IMR-90 (cell line): Measurements from ENCODE around the gene CALML4. TPM values are rescaled to one million over a fixed set of nuclear protein-coding genes. Genes with fewer than 3 reads are reported as not detected.
"Not testable (repeated sequence)": the region's sequence is repeated elsewhere in the genome, so short reads cannot be mapped to it uniquely, and the experiment has no call there.

Source experiments
- ATAC-seq: fragments of 200-7000 bp; cut with Tn5 transposase; 2 replicates; pipeline ENCODE4 v1.9.1; 2020; ENCODE audit warnings: low read depth, mild to moderate bottlenecking, moderate library complexity
- BruUV-seq: library from RNA; stranded (reverse); fragments of 400-500 nt; replicated peaks from 2 replicates; lab custom pipeline; 2021; lab: Mats Ljungman, UMichigan
- CTCF ChIA-PET: fragments of 300-600 bp; formaldehyde crosslinking; extraction: SDS; loops from one replicate; lab custom pipeline; 2021; ENCODE audit warnings: antibody characterized with exemption; lab: Yijun Ruan, JAX
- POLR2A ChIA-PET: fragments of 300-600 bp; sonication (Branson Sonifier 250); formaldehyde crosslinking; loops from one replicate; lab custom pipeline; 2022; ENCODE audit warnings: antibody characterized with exemption; ENCODE audit not compliant: unreplicated experiment; lab: Charles Lee
- DNase-seq: peaks from one replicate; pipeline ENCODE4 v3.0.0; 2013
- H2AFZ ChIP-seq: replicated peaks from 2 replicates; pipeline ENCODE3; 2013; ENCODE audit warnings: low read length, mild to moderate bottlenecking; ENCODE audit not compliant: poor library complexity
- H2AK5ac ChIP-seq: 2 replicates; pipeline ENCODE4 v1.6.1; 2013; ENCODE audit warnings: low read depth, low read length, inconsistent platforms
- H2AK9ac ChIP-seq: replicated peaks from 2 replicates; pipeline ENCODE3; 2013; ENCODE audit warnings: mild to moderate bottlenecking, low read depth, low read length, moderate library complexity; ENCODE audit not compliant: poor library complexity
- H2BK120ac ChIP-seq: 2 replicates; pipeline ENCODE4 v1.6.1; 2013; ENCODE audit warnings: low read depth, low read length, inconsistent platforms
- H2BK15ac ChIP-seq: 3 replicates; pipeline ENCODE4 v1.6.1; 2013; ENCODE audit warnings: low read depth, low read length, inconsistent platforms
- H2BK20ac ChIP-seq: 2 replicates; pipeline ENCODE4 v1.6.1; 2013; ENCODE audit warnings: low read depth, mild to moderate bottlenecking, inconsistent platforms, low read length, moderate library complexity
- H2BK5ac ChIP-seq: 2 replicates; pipeline ENCODE4 v1.6.1; 2013; ENCODE audit warnings: mild to moderate bottlenecking, low read depth, low read length, inconsistent platforms; ENCODE audit not compliant: poor library complexity, severe bottlenecking
- H3K14ac ChIP-seq: replicated peaks from 2 replicates; pipeline ENCODE4 v1.6.1; 2013; ENCODE audit warnings: low read depth, low read length, inconsistent platforms
- H3K18ac ChIP-seq: 2 replicates; pipeline ENCODE4 v1.6.1; 2013; ENCODE audit warnings: low read depth, low read length, control low read depth
- H3K23ac ChIP-seq: 2 replicates; pipeline ENCODE4 v1.6.1; 2013; ENCODE audit warnings: low read depth, low read length, inconsistent platforms
- H3K27ac ChIP-seq: 2 replicates; pipeline ENCODE4 v1.5.1; 2013; ENCODE audit warnings: mild to moderate bottlenecking, control low read depth, low read length; ENCODE audit not compliant: insufficient read depth
- H3K27me3 ChIP-seq: 2 replicates; pipeline ENCODE4 v1.6.1; 2013; ENCODE audit warnings: low read length; ENCODE audit not compliant: control insufficient read depth, insufficient read depth
- H3K36me3 ChIP-seq: 2 replicates; pipeline ENCODE4 v1.6.1; 2013; ENCODE audit warnings: low read length, mixed read lengths; ENCODE audit not compliant: control insufficient read depth, insufficient read depth
- H3K4ac ChIP-seq: 2 replicates; pipeline ENCODE4 v1.6.1; 2013; ENCODE audit warnings: low read depth, low read length, inconsistent platforms
- H3K4me1 ChIP-seq: 2 replicates; pipeline ENCODE4 v1.6.1; 2013; ENCODE audit warnings: low read length, mixed read lengths; ENCODE audit not compliant: control insufficient read depth, insufficient read depth
- H3K4me2 ChIP-seq: 2 replicates; pipeline ENCODE4 v1.6.1; 2013; ENCODE audit warnings: low read depth, mild to moderate bottlenecking, control low read depth, low read length, moderate library complexity
- H3K4me3 ChIP-seq: 2 replicates; pipeline ENCODE4 v1.5.1; 2013; ENCODE audit warnings: low read depth, mild to moderate bottlenecking, control low read depth, low read length, moderate library complexity; ENCODE audit not compliant: insufficient read depth
- H3K56ac ChIP-seq: 2 replicates; pipeline ENCODE4 v1.6.1; 2013; ENCODE audit warnings: low read length, inconsistent platforms; ENCODE audit not compliant: insufficient read depth; ENCODE audit errors: extremely low read depth
- H3K79me1 ChIP-seq, 2 experiments: 2 replicates each; pipeline ENCODE4 v1.6.1; 2013; ENCODE audit warnings: low read length in 2 of 2, inconsistent platforms in 1 of 2, low read depth in 1 of 2
- H3K9ac ChIP-seq: 2 replicates; pipeline ENCODE4 v1.6.1; 2013; ENCODE audit warnings: low read depth, low read length, control low read depth
- H3K9me1 ChIP-seq: 2 replicates; pipeline ENCODE4 v1.6.1; 2013; ENCODE audit warnings: low read length, inconsistent platforms; ENCODE audit not compliant: insufficient read depth
- H3K9me3 ChIP-seq: 2 replicates; pipeline ENCODE4 v1.6.1; 2013; ENCODE audit warnings: low read length; ENCODE audit not compliant: control insufficient read depth, insufficient read depth
- H4K20me1 ChIP-seq: 2 replicates; pipeline ENCODE4 v1.6.1; 2013; ENCODE audit warnings: low read length, inconsistent platforms; ENCODE audit not compliant: insufficient read depth
- H4K5ac ChIP-seq: 2 replicates; pipeline ENCODE4 v1.6.1; 2013; ENCODE audit warnings: mild to moderate bottlenecking, low read depth, low read length, control low read depth
- H4K8ac ChIP-seq, 2 experiments: 2 replicates each; pipeline ENCODE4 v1.6.1; 2013; ENCODE audit warnings: low read depth in 2 of 2, low read length in 2 of 2, control low read depth in 1 of 2, inconsistent platforms in 1 of 2
- H4K91ac ChIP-seq: 2 replicates; pipeline ENCODE4 v1.6.1; 2013; ENCODE audit warnings: low read depth, low read length, inconsistent platforms; ENCODE audit not compliant: insufficient read depth
- CEBPB ChIP-seq: IDR thresholded peaks from 2 replicates; pipeline ENCODE4 v1.6.1; 2012; ENCODE audit warnings: low read depth, low read length, improper control_type of control experiment
- MAFK ChIP-seq: IDR thresholded peaks from 2 replicates; pipeline ENCODE4 v1.6.1; 2012; ENCODE audit warnings: low read depth, low read length, improper control_type of control experiment
- MXI1 ChIP-seq: IDR thresholded peaks from 2 replicates; pipeline ENCODE4 v1.6.1; 2012; ENCODE audit warnings: low read depth, mild to moderate bottlenecking, low read length, moderate library complexity, borderline replicate concordance
- POLR2A ChIP-seq: IDR thresholded peaks from 2 replicates; pipeline ENCODE4 v1.6.1; 2012; ENCODE audit warnings: mild to moderate bottlenecking, low read depth, low read length
- RAD21 ChIP-seq: IDR thresholded peaks from 2 replicates; pipeline ENCODE4 v1.6.1; 2012; ENCODE audit warnings: low read length, improper control_type of control experiment
- RCOR1 ChIP-seq: IDR thresholded peaks from 2 replicates; pipeline ENCODE4 v1.6.1; 2012; ENCODE audit warnings: mild to moderate bottlenecking, low read length, improper control_type of control experiment; ENCODE audit not compliant: insufficient replicate concordance
- RFX5 ChIP-seq: IDR thresholded peaks from 2 replicates; pipeline ENCODE4 v1.8.0; 2012; ENCODE audit warnings: low read depth, mild to moderate bottlenecking, low read length, moderate library complexity
- SMC3 ChIP-seq: fragments of 150-350 bp; IDR thresholded peaks from 2 replicates; pipeline ENCODE4 v1.6.1; 2016; ENCODE audit warnings: low read depth, mild to moderate bottlenecking, antibody characterized with exemption, low read length, moderate library complexity
- WGBS, 2 experiments: methylation state at CpG; one replicate each; pipeline versions ENCODE4 v1.1.5 to v1.1.7; 2013; ENCODE audit warnings: missing lambda C conversion rate in 2 of 2; ENCODE audit not compliant: insufficient read length in 1 of 2; ENCODE audit errors: extremely low coverage in 2 of 2; 5-methylcytosine and 5-hydroxymethylcytosine counted together
- dilution Hi-C: fragments of 300-500 bp; cut with HindIII; formaldehyde crosslinking; loops from one replicate; pipeline ENCODE4 v1.14.3; 2018; ENCODE audit warnings: low sequenced_read_pairs; ENCODE audit not compliant: unreplicated experiment
- in situ Hi-C: fragments of 300-500 bp; cut with MboI; formaldehyde crosslinking; loops from 3 replicates; pipeline ENCODE4 v1.14.3; 2019; ENCODE audit warnings: low sequenced_read_pairs, inconsistent platforms, mixed read lengths
- intact Hi-C: fragments of 100-400 bp; cut with micrococcal nuclease; formaldehyde crosslinking; loops from 2 replicates; pipeline ENCODE4 v1.10.0; 2022
- polyA plus RNA-seq, 3 experiments: library from polyadenylated mRNA; depleted of rRNA; stranded (reverse); fragments of >200 nt; gene quantifications; 2 replicates each; pipeline ENCODE4 v1.2.3, GENCODE V29; 2012; ENCODE audit warnings: low replicate concordance in 1 of 3
- total RNA-seq: library from RNA; depleted of rRNA; stranded (reverse); fragments of >200 nt; gene quantifications from 2 replicates; pipeline ENCODE4 v1.2.3, GENCODE V29; 2012
- TF ChIP-seq, protein P1 (sequence below): fragments of 150-350 bp; IDR thresholded peaks from 2 replicates; pipeline ENCODE4 v1.6.1; 2016; ENCODE audit warnings: low read depth, mild to moderate bottlenecking, low read length, moderate library complexity, borderline replicate concordance

The CALML4 gene
- total and polyA plus RNA-seq, 2 of the 4 experiments (the other 2 are of a cell fraction), result 0.36 to 1.3 TPM

DNA sequence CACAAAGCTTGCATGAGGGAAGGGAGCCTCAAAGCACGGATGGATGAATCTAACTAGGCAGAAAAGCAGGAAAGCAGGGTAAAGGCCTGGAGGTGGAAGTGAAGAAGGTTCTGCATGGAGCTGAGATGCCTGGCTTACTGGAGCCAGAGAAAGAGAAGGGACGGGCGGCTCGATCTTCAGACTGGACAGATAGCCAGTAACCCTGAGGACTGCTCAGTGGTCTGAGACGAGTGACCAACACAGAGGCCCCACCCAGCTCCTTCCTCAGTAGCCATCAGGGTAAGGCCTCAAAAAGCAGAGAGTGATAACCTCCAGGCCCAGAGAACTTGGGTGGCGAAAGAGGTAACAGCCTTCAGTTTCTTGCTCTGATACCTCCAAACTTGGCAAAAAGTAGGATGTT is 18.0 kb upstream of the CALML4 start:
- no peak overlapping the region for H2BK5ac ChIP-seq
- no peak overlapping the region for H4K5ac ChIP-seq
- no peak overlapping the region for H2BK15ac ChIP-seq
- no peak overlapping the region for H2BK20ac ChIP-seq
- peaks cover 23% of the 10 kb centered on the region for H4K20me1 ChIP-seq
- H3K9me3 ChIP-seq, result no peaks in the 10 kb centered on the region
- ChIA-PET POLR2A (no interaction called here), CTCF (no interaction called here)
- H3K4me1 ChIP-seq, result peaks cover 4% of the 10 kb centered on the region
- no peak overlapping the region for H3K56ac ChIP-seq
- intact Hi-C loops (no loop called here), dilution Hi-C loops (no loop called here), in situ Hi-C loops (no loop called here)
- H4K8ac ChIP-seq, result no peak overlapping the region
- no peak overlapping the region for H3K14ac ChIP-seq
- H3K27me3 ChIP-seq, result no peaks in the 10 kb centered on the region
- WGBS, 2 experiments, result 100% methylated on average over 1 of the region's 6 CpGs; no CpG with 5 or more reads in 1 of the 2 experiments
- TF ChIP-seq, protein P1, sequence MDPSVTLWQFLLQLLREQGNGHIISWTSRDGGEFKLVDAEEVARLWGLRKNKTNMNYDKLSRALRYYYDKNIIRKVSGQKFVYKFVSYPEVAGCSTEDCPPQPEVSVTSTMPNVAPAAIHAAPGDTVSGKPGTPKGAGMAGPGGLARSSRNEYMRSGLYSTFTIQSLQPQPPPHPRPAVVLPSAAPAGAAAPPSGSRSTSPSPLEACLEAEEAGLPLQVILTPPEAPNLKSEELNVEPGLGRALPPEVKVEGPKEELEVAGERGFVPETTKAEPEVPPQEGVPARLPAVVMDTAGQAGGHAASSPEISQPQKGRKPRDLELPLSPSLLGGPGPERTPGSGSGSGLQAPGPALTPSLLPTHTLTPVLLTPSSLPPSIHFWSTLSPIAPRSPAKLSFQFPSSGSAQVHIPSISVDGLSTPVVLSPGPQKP, result no peak
- no peak for TF ChIP-seq MAFK
- TF ChIP-seq POLR2A, result no peak
- no peak for TF ChIP-seq MXI1
- no peak for TF ChIP-seq RAD21
- no peak for TF ChIP-seq RFX5
- TF ChIP-seq CEBPB, result no peak
- TF ChIP-seq SMC3, result no peak
- TF ChIP-seq RCOR1, result no peak
- ATAC-seq (no peak), DNase-seq (no peak)
- H3K9me1 ChIP-seq, result peaks cover 28% of the 10 kb centered on the region
- H2BK120ac ChIP-seq, result no peak overlapping the region
- H3K18ac ChIP-seq, result no peak overlapping the region
- H3K4ac ChIP-seq, result no peak overlapping the region
- H3K79me1 ChIP-seq, result peaks cover 49 to 73% of the 10 kb centered on the region in 2 experiments
- H2AK5ac ChIP-seq, result no peak overlapping the region
- H3K9ac ChIP-seq, result no peak overlapping the region
- H2AK9ac ChIP-seq, result no peak overlapping the region
- no peak overlapping the region for H3K23ac ChIP-seq
- no TSS peak for BruUV-seq
- H3K4me3 ChIP-seq, result no peak overlapping the region
- no peak overlapping the region for H2AFZ ChIP-seq
- no peaks in the 10 kb centered on the region for H3K36me3 ChIP-seq
- no peak overlapping the region for H3K4me2 ChIP-seq
- no peak overlapping the region for H4K91ac ChIP-seq
- H3K27ac ChIP-seq, result no peak overlapping the region

DNA sequence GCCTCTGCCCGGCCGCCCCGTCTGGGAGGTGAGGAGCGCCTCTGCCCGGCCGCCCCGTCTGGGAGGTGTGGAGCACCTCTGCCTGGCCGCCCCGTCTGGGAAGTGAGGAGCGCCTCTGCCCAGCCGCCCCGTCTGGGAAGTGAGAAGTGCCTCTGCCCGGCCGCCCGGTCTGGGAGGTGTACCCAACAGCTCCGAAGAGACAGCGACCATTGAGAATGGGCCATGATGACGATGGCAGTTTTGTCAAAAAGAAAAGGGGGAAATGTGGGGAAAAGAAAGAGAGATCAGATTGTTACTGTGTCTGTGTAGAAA is 17.3 kb upstream of the CALML4 start:
- WGBS, 2 experiments, result no CpG with 5 or more reads among the region's 18 CpGs
- H3K27me3 ChIP-seq, CTCF ChIA-PET, H4K91ac ChIP-seq, H4K8ac ChIP-seq, in situ Hi-C loops, H2AFZ ChIP-seq, DNase-seq, H3K36me3 ChIP-seq, H4K5ac ChIP-seq, H3K56ac ChIP-seq, H2BK120ac ChIP-seq, dilution Hi-C loops, H3K27ac ChIP-seq, H2AK5ac ChIP-seq, H3K14ac ChIP-seq, H3K23ac ChIP-seq, POLR2A ChIA-PET, H2AK9ac ChIP-seq, H3K4me1 ChIP-seq, H3K4ac ChIP-seq, H3K9me3 ChIP-seq, BruUV-seq, ATAC-seq, H2BK15ac ChIP-seq, H3K18ac ChIP-seq, H3K4me2 ChIP-seq, H3K9ac ChIP-seq, H3K4me3 ChIP-seq, H2BK5ac ChIP-seq, intact Hi-C loops, H2BK20ac ChIP-seq: not testable (repeated sequence)
- Histone ChIP-seq H3K9me1 (peaks cover 22% of the 10 kb centered on the region), H3K79me1 (peaks cover 42 to 73% of the 10 kb centered on the region in 2 experiments), H4K20me1 (peaks cover 20% of the 10 kb centered on the region)
